Thyroid gland (tissue), 4 donors: ENCODE data around the gene ATXN1. TPM values are rescaled to one million over a fixed set of nuclear protein-coding genes. Genes with fewer than 3 reads are reported as not detected.

ENCODE experiments used
- DNase-seq, 2 donors: peaks; one replicate each; pipeline ENCODE4 v3.0.0-alpha.2; 2019
- H3K27ac ChIP-seq, 3 donors: fragments of 200-600 bp; sonication (generic); 1 replicate in 2 of 3; 2 replicates in 1 of 3; pipeline ENCODE4 v1.5.1; 2016 to 2019; ENCODE audit warnings: mild to moderate bottlenecking in 1 of 3, moderate library complexity in 1 of 3
- H3K27me3 ChIP-seq: fragments of 200-600 bp; sonication (generic); one replicate; pipeline ENCODE4 v1.5.1; 2019
- H3K36me3 ChIP-seq, 2 donors: fragments of 200-600 bp; sonication (generic); one replicate each; pipeline ENCODE4 v1.5.1; 2016 to 2019
- H3K4me1 ChIP-seq, 2 donors: fragments of 200-600 bp; sonication (generic); one replicate each; pipeline ENCODE4 v1.5.1; 2017 to 2019
- H3K4me3 ChIP-seq, 3 donors: fragments of 200-600 bp; sonication (generic); replicated peaks in 1 of 3; 1 replicate in 2 of 3; 2 replicates in 1 of 3; pipeline ENCODE4 v1.5.1; 2016; ENCODE audit warnings: mild to moderate bottlenecking in 1 of 3
- H3K9me3 ChIP-seq: fragments of 200-600 bp; sonication (generic); one replicate; pipeline ENCODE4 v1.5.1; 2017
- CTCF ChIP-seq, 6 experiments: fragments of 200-600 bp in 3 of 6; fragments of 450-650 bp in 3 of 6; sonication (generic) in 3 of 6; IDR thresholded peaks; one replicate each; pipeline ENCODE4 v1.5.1; 2016 to 2019; ENCODE audit warnings: antibody characterized with exemption in 6 of 6, mild to moderate bottlenecking in 2 of 6, inconsistent platforms in 1 of 6, moderate library complexity in 1 of 6
- POLR2A ChIP-seq, 2 donors: fragments of 450-650 bp; IDR thresholded peaks; one replicate each; pipeline ENCODE4 v1.6.1; 2017; ENCODE audit warnings: antibody characterized with exemption in 2 of 2, mild to moderate bottlenecking in 2 of 2, moderate library complexity in 1 of 2
- WGBS, 2 donors: methylation state at CpG; one replicate each; pipeline ENCODE4 v1.1.5; 2017; 5-methylcytosine and 5-hydroxymethylcytosine counted together
- intact Hi-C: fragments of 100-400 bp; cut with DNase I; formaldehyde crosslinking; loops from one replicate; pipeline ENCODE4 v1.15.1; 2023
- total RNA-seq, 4 donors: library from RNA; depleted of rRNA; stranded (reverse); fragments of >200 nt; gene quantifications; one replicate each; pipeline ENCODE4 v1.2.3, GENCODE V29; 2016

Gene ATXN1
- total RNA-seq, 4 donors from 2014 or later: 62.1 to 88.1 (median 83.0) TPM

GRCh38 chr6:16697437-16698161, 63.7 kb downstream of the ATXN1 start:
- WGBS, 2 donors: 43 to 46% methylated on average over 7 of the region's 7 CpGs
- Histone ChIP-seq H3K27me3 (no peaks in the 10 kb centered on the region), H3K9me3 (no peaks in the 10 kb centered on the region), H3K27ac (peak overlapping the region; percentile 25 to 64 (median 58)), H3K4me3 (no peak overlapping the region), H3K36me3 (no peaks in the 10 kb centered on the region), H3K4me1 (peaks cover 33 to 50% of the 10 kb centered on the region in 2 donors)
- intact Hi-C loops: no loop called here
- no peak for TF ChIP-seq POLR2A (IDR thresholded peaks at IDR 0.05)
- TF ChIP-seq CTCF (IDR thresholded peaks at IDR 0.05): no peak
- DNase-seq: peak; percentile 40 to 52

DNA sequence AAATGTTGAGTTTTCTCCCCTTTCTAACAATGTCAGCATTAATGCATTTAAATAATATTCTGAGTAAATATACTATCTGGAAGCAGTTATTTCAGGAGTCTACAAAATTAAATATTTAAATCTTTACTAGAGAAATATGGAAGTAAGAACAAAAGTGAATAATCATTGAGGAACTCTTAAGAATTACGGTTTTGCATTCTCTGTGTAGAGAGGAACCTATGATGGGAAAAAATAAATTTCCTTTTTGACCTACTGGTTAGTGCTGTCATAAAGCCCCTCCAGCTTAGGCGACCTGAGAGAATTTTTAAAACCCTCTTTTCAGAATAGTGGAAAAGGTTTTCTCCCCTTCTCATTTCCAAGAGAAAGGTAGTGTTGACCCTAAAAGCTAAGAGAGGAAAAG, 64.8 kb downstream of the ATXN1 start:
- no peaks in the 10 kb centered on the region for H3K9me3 ChIP-seq
- no peak overlapping the region for H3K27ac ChIP-seq
- no peaks in the 10 kb centered on the region for H3K27me3 ChIP-seq
- H3K4me3 ChIP-seq: no peak overlapping the region
- 91 to 94% methylated on average over 2 of the region's 2 CpGs for WGBS, 2 donors
- no peaks in the 10 kb centered on the region for H3K36me3 ChIP-seq
- TF ChIP-seq POLR2A (IDR thresholded peaks at IDR 0.05): no peak
- no peak for DNase-seq
- intact Hi-C loops: no loop called here
- H3K4me1 ChIP-seq: peaks cover 33 to 50% of the 10 kb centered on the region in 2 donors

GRCh38 chr6:16694781-16695578, 66.3 kb downstream of the ATXN1 start:
- Histone ChIP-seq H3K4me3 (no peak overlapping the region), H3K9me3 (no peaks in the 10 kb centered on the region), H3K36me3 (no peaks in the 10 kb centered on the region), H3K27me3 (no peaks in the 10 kb centered on the region), H3K4me1 (peaks cover 26 to 38% of the 10 kb centered on the region in 2 donors), H3K27ac (peak overlapping the region in 1 of 3 donors; percentile 26)
- no peak for DNase-seq
- TF ChIP-seq POLR2A (IDR thresholded peaks at IDR 0.05) (no peak), CTCF (IDR thresholded peaks at IDR 0.05) (no peak)
- 56 to 86% methylated on average over 4 of the region's 4 CpGs for WGBS, 2 donors
- intact Hi-C loops: no loop called here

DNA sequence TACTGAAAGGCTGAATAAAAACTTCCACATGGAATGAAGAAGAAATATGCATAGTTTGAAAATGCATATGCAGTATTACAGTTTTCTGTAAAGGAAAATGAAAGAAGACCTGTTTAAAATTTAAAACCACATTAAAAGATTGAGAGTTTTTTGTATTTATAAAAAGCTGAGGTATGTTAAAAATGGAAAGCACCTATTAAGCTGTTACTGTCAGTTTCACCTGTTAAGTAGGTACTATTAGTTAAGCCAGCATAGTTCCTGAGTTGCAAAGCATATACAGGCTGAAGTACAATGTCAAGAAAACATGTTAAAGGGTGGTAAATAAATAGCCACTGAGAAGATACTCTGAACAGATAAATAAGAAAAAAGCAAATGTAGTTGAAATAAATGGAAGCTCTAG, 69.9 kb downstream of the ATXN1 start:
- Histone ChIP-seq H3K27ac (no peak overlapping the region), H3K4me3 (no peak overlapping the region), H3K4me1 (peaks cover 0 to 4% of the 10 kb centered on the region in 2 donors), H3K9me3 (no peaks in the 10 kb centered on the region), H3K27me3 (no peaks in the 10 kb centered on the region), H3K36me3 (no peaks in the 10 kb centered on the region)
- no peak for DNase-seq
- no peak for TF ChIP-seq POLR2A (IDR thresholded peaks at IDR 0.05)
- no peak for TF ChIP-seq CTCF (IDR thresholded peaks at IDR 0.05)
- intact Hi-C loops: no loop called here

DNA sequence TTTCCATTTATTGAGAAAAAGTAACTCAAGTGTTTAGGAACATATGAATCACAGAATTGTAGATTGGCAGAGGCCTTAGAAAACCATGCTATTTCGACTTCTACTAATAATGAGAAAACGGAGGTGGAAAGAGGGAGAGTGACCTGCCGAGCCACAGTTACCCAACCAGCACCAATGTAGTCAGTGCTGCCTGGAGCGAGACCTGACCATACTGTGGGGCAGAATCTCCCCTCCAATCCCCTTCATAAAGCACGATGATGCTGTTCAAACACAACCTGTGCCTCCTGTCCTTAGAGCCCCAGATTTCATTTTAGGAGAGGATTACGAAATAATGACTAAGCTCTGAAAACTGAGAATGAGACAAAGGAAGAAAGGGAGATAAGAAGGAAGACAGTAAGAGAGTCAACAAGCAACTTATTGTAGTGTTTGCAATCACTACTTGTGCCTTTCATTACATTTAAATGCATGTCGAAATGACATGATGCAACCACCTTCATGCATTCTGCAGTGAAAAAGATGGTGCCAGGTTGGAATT, 70.6 kb downstream of the ATXN1 start:
- 92% methylated on average over 7 of the region's 7 CpGs for WGBS, 2 donors
- Histone ChIP-seq H3K9me3 (no peaks in the 10 kb centered on the region), H3K27me3 (no peaks in the 10 kb centered on the region), H3K4me3 (no peak overlapping the region), H3K36me3 (no peaks in the 10 kb centered on the region), H3K27ac (no peak overlapping the region), H3K4me1 (peaks cover 0 to 4% of the 10 kb centered on the region in 2 donors)
- DNase-seq: no peak
- TF ChIP-seq CTCF (IDR thresholded peaks at IDR 0.05) (no peak), POLR2A (IDR thresholded peaks at IDR 0.05) (no peak)
- intact Hi-C loops: no loop called here
